OCI-LY3 (cell line): ENCODE results near the gene SLC44A1.

Source experiments
- H2AFZ ChIP-seq: fragments of 200-600, 300-600 bp; shearing (Covaris generic); 2 replicates; pipeline ENCODE4 v1.6.0; 2014; ENCODE audit warnings: antibody characterized with exemption, low read depth, low read length
- H3K27ac ChIP-seq: fragments of 200-600, 300-600 bp; sonication (generic); 2 replicates; pipeline ENCODE4 v1.5.1; 2014; ENCODE audit warnings: mild to moderate bottlenecking, low read length, moderate library complexity, mixed read lengths
- H3K27me3 ChIP-seq: fragments of 200-600, 300-600 bp; sonication (generic); 2 replicates; pipeline ENCODE4 v1.6.1; 2014; ENCODE audit warnings: low read depth, low read length, mixed read lengths
- H3K36me3 ChIP-seq: fragments of 200-600, 300-600 bp; sonication (generic); replicated peaks from 2 replicates; pipeline ENCODE3; 2014; ENCODE audit warnings: low read depth, low read length, mixed read lengths
- H3K4me1 ChIP-seq: fragments of 300-600, 200-600 bp; sonication (generic); 2 replicates; pipeline ENCODE4 v1.6.1; 2014; ENCODE audit warnings: low read length, mixed read lengths
- H3K4me2 ChIP-seq: fragments of 200-600, 300-600 bp; sonication (generic); 2 replicates; pipeline ENCODE4 v1.6.1; 2014; ENCODE audit warnings: low read length, mixed read lengths
- H3K4me3 ChIP-seq: fragments of 300-600, 200-600 bp; sonication (generic); 2 replicates; pipeline ENCODE4 v1.5.1; 2014; ENCODE audit warnings: antibody characterized with exemption, mild to moderate bottlenecking, low read length, moderate library complexity
- H3K79me2 ChIP-seq: fragments of 300-600, 200-600 bp; shearing (Covaris generic); 2 replicates; pipeline ENCODE4 v1.6.1; 2014; ENCODE audit warnings: mild to moderate bottlenecking, low read length, mixed read lengths
- H3K9ac ChIP-seq: fragments of 300-600, 200-600 bp; shearing (Covaris generic); 2 replicates; pipeline ENCODE4 v1.6.0; 2014; ENCODE audit warnings: mild to moderate bottlenecking, low read length, moderate library complexity
- H3K9me3 ChIP-seq: fragments of 200-600, 300-600 bp; shearing (Covaris generic); 2 replicates; pipeline ENCODE4 v1.6.1; 2014; ENCODE audit warnings: low read length, mixed read lengths; ENCODE audit not compliant: insufficient read depth
- H4K20me1 ChIP-seq: fragments of 200-600, 300-600 bp; sonication (generic); 2 replicates; pipeline ENCODE4 v1.6.1; 2016; ENCODE audit warnings: low read length, mixed read lengths; ENCODE audit not compliant: insufficient read depth
- CTCF ChIP-seq: fragments of 200-600, 300-600 bp; sonication (generic); IDR thresholded peaks from 2 replicates; pipeline ENCODE4 v1.5.1; 2014; ENCODE audit warnings: antibody characterized with exemption, low read length, low read depth
- EZH2phosphoT487 ChIP-seq: fragments of 200-600 bp; shearing (Covaris generic); IDR thresholded peaks from 2 replicates; pipeline ENCODE4 v1.6.1; 2018; ENCODE audit warnings: antibody characterized with exemption, mixed run types, low read depth

SLC44A1 gene

GRCh38 chr9:105345626-105346025 is 101.2 kb downstream of the SLC44A1 start:
- Histone ChIP-seq H3K9me3 (no peaks in the 10 kb centered on the region), H3K27ac (no peak overlapping the region), H3K9ac (no peak overlapping the region), H3K4me3 (no peak overlapping the region), H3K4me1 (peaks cover 17% of the 10 kb centered on the region), H3K4me2 (no peak overlapping the region), H4K20me1 (no peaks in the 10 kb centered on the region), H3K79me2 (0 out of 2 replicates have a peak, but pooled peaks cover 4% of the 10 kb centered on the region), H2AFZ (no peak overlapping the region), H3K27me3 (no peaks in the 10 kb centered on the region), H3K36me3 (peaks cover 9% of the 10 kb centered on the region)
- TF ChIP-seq CTCF (no peak), EZH2phosphoT487 (no peak)

- Histone ChIP-seq H3K36me3 (peaks cover 9% of the 10 kb centered on the region), H4K20me1 (no peaks in the 10 kb centered on the region)
Observed at GRCh38 chr9:105346273-105346672, 101.8 kb downstream of the SLC44A1 start.

GRCh38 chr9:105354448-105354847 is 110.0 kb downstream of the SLC44A1 start:
- Histone ChIP-seq H3K27ac (no peak overlapping the region), H3K27me3 (no peaks in the 10 kb centered on the region), H3K4me3 (no peak overlapping the region), H3K9ac (no peak overlapping the region), H4K20me1 (no peaks in the 10 kb centered on the region), H3K9me3 (no peaks in the 10 kb centered on the region), H3K4me2 (no peak overlapping the region), H3K4me1 (peaks cover 11% of the 10 kb centered on the region; the same call in 1 of the 2 replicates), H3K36me3 (peaks cover 6% of the 10 kb centered on the region), H3K79me2 (no peaks in the 10 kb centered on the region), H2AFZ (no peak overlapping the region)
- TF ChIP-seq CTCF: no peak
- TF ChIP-seq EZH2phosphoT487: no peak

More at GRCh38 chr9:105346273-105346672, 101.8 kb downstream of the SLC44A1 start:
- Histone ChIP-seq H3K9me3 (no peaks in the 10 kb centered on the region), H3K4me3 (no peak overlapping the region), H3K4me2 (no peak overlapping the region), H2AFZ (no peak overlapping the region), H3K79me2 (0 out of 2 replicates have a peak, but pooled peaks cover 4% of the 10 kb centered on the region), H3K27me3 (no peaks in the 10 kb centered on the region), H3K9ac (no peak overlapping the region), H3K27ac (no peak overlapping the region), H3K4me1 (peaks cover 13% of the 10 kb centered on the region)
- TF ChIP-seq CTCF: no peak
- TF ChIP-seq EZH2phosphoT487: no peak

GRCh38 chr9:105355781-105356180 is 111.3 kb downstream of the SLC44A1 start:
- Histone ChIP-seq H3K4me2 (no peak overlapping the region), H4K20me1 (no peaks in the 10 kb centered on the region), H2AFZ (no peak overlapping the region), H3K9me3 (no peaks in the 10 kb centered on the region), H3K4me3 (no peak overlapping the region), H3K27ac (no peak overlapping the region), H3K27me3 (no peaks in the 10 kb centered on the region), H3K36me3 (peaks cover 6% of the 10 kb centered on the region), H3K79me2 (no peaks in the 10 kb centered on the region), H3K4me1 (peaks cover 11% of the 10 kb centered on the region; the same call in 1 of the 2 replicates), H3K9ac (no peak overlapping the region)
- no peak for TF ChIP-seq CTCF
- TF ChIP-seq EZH2phosphoT487: no peak
